ENCODE results near the gene INF2. TPM values are rescaled to one million over a fixed set of nuclear protein-coding genes. Genes with fewer than 3 reads are reported as not detected.

The INF2 gene
- total RNA-seq, 4 donors from 2014 or later = 36.7 to 43.6 (median 37.8) TPM

DNA sequence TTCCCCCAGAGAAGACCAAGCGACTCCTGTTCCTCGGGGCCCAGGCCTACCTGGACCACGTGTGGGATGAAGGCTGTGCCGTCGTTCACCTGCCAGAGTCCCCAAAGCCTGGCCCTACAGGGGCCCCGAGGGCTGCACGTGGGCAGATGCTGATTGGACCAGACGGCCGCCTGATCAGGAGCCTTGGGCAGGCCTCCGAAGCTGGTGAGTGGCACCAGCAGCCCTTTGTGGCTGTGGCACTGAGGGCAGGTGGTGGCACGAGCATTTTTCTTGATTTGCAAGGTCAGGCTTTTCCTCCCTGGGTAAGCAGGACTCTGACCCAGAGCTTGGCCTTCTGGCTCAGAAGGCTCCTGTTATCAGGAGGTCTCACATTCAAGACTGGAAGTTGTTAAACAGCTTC, 66.2 kb downstream of the INF2 start:
- DNase-seq = no peak
- peaks cover 16 to 58% (median 28%) of the 10 kb centered on the region in 3 donors for H3K36me3 ChIP-seq
- intact Hi-C loops (cut with DNase I) = no loop called here
- TF ChIP-seq POLR2A (IDR thresholded peaks at IDR 0.05) = no peak
- peaks cover 19 to 37% (median 23%) of the 10 kb centered on the region in 3 donors for H3K4me1 ChIP-seq
- H3K9me3 ChIP-seq = no peaks in the 10 kb centered on the region
- H3K4me3 ChIP-seq = no peak overlapping the region
- H3K27me3 ChIP-seq = no peaks in the 10 kb centered on the region
- 60% methylated on average over 1 of the region's 11 CpGs; no CpG with 5 or more reads in 1 of the 2 donors for whole genome bisulfite sequencing, 2 donors
- H3K27ac ChIP-seq = no peak overlapping the region

DNA sequence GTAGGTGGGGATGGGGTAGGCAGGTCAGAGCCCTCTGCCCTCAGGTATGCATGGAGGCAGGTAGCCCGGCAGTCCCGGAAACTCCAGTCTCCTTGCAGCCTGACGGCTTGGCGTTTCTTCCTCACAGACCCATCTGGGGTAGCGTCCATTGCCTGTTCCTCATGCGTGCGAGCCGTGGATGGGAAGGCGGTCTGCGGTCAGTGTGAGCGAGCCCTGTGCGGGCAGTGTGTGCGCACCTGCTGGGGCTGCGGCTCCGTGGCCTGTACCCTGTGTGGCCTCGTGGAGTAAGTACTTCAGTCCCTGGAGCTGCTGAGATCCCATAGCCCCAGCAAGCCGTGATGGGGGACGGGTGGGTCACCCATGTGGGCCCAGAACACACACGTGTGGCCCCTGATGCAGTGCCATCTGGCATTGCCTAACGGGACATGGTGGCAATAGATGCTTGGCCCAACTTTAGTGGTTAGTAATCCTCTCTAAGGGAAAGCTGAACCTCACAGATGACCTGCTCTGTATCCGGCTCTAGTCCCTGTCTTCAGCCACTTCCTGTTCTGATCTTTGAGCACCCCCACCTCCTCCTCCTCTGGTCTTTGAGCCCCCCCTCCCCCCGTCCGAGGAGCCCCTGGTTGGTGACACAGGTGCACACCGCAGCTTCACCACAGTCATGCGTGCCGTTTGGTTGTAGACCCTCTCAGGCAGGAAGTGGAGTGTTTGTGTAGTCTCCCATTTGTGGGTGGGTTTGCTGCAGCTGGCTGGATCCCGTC, 67.2 kb downstream of the INF2 start:
- Histone ChIP-seq H3K27me3 (no peaks in the 10 kb centered on the region), H3K27ac (no peak overlapping the region), H3K36me3 (peaks cover 16 to 68% (median 28%) of the 10 kb centered on the region in 3 donors), H3K9me3 (no peaks in the 10 kb centered on the region), H3K4me3 (no peak overlapping the region), H3K4me1 (peaks cover 18 to 34% (median 23%) of the 10 kb centered on the region in 3 donors)
- DNase-seq = no peak
- intact Hi-C loops (cut with DNase I) = no loop called here
- 68 to 94% methylated on average over 9 to 11 of the region's 27 CpGs for WGBS, 2 donors
- TF ChIP-seq POLR2A (IDR thresholded peaks at IDR 0.05) = no peak
- TF ChIP-seq, protein P1, sequence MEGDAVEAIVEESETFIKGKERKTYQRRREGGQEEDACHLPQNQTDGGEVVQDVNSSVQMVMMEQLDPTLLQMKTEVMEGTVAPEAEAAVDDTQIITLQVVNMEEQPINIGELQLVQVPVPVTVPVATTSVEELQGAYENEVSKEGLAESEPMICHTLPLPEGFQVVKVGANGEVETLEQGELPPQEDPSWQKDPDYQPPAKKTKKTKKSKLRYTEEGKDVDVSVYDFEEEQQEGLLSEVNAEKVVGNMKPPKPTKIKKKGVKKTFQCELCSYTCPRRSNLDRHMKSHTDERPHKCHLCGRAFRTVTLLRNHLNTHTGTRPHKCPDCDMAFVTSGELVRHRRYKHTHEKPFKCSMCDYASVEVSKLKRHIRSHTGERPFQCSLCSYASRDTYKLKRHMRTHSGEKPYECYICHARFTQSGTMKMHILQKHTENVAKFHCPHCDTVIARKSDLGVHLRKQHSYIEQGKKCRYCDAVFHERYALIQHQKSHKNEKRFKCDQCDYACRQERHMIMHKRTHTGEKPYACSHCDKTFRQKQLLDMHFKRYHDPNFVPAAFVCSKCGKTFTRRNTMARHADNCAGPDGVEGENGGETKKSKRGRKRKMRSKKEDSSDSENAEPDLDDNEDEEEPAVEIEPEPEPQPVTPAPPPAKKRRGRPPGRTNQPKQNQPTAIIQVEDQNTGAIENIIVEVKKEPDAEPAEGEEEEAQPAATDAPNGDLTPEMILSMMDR (IDR thresholded peaks at IDR 0.05) = no peak

DNA sequence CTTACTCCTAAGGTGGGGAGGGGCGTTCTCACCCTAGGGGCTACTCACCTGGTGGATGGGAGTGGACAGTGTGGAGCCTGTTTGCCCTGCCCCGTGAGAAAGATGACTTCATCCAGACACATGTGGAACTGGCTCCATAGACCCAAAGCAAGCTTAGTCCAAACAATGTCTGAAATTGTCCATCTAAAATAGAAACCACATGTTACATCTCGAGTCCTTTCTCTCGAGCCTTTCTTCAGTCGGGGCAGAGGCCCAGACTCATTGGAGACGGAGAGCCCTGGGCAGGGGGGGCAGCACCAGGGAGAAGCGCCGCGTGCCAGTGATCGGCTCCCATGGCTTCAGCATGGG, 67.8 kb downstream of the INF2 start:
- Histone ChIP-seq H3K36me3 (peaks cover 16 to 74% (median 28%) of the 10 kb centered on the region in 3 donors), H3K27ac (no peak overlapping the region), H3K27me3 (no peaks in the 10 kb centered on the region), H3K9me3 (no peaks in the 10 kb centered on the region), H3K4me1 (peaks cover 12 to 28% (median 18%) of the 10 kb centered on the region in 3 donors), H3K4me3 (no peak overlapping the region)
- intact Hi-C loops (cut with DNase I) = no loop called here
- WGBS, 2 donors = 74% methylated on average over 7 of the region's 10 CpGs; no CpG with 5 or more reads in 1 of the 2 donors
- no peak for DNase-seq
- TF ChIP-seq POLR2A (IDR thresholded peaks at IDR 0.05) = no peak
- TF ChIP-seq, protein P1 (IDR thresholded peaks at IDR 0.05) = no peak

DNA sequence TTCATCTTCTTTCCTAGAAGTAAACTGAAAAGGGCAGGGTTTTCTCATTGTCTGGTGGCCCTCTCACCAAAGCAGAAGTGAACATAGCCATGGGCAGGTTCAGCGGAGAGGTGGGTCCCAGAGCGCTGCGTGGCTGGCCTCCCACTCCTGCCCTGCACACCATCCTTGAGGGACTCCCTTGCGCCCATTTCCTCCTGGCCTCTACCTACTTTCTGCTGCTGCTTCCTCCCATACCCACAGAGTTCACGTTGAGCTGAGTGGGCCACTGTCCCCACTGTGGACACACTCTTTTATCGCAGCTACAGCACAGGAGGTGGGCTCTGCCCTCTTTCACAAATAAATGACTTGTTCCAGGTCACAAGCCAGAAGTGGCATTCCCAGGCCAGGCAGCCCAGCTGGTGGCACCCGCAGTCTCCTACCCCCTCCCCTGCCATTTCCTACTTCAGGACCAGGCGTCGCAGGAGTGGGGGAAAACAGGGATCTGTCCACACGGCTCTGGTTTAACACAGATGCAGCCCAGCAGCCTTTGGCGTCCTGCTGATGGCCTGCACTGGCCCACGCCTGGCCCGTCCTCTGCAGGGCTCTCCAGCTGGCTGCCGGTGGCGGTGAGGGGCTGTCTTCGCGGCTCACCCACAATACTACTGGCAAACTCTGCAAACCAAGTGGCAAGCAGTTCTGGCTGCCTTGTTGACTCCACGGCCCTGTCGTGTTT, 68.4 kb downstream of the INF2 start:
- H3K36me3 ChIP-seq = peaks cover 16 to 80% (median 28%) of the 10 kb centered on the region in 3 donors
- no peak for DNase-seq
- WGBS, 2 donors = 90% methylated on average over 12 to 19 of the region's 19 CpGs

More for the DNA sequence above, 68.4 kb downstream of the INF2 start:
- peaks cover 11 to 26% (median 17%) of the 10 kb centered on the region in 3 donors for H3K4me1 ChIP-seq
- H3K9me3 ChIP-seq = no peaks in the 10 kb centered on the region
- H3K27me3 ChIP-seq = no peaks in the 10 kb centered on the region
- intact Hi-C loops (cut with DNase I) = no loop called here
- H3K27ac ChIP-seq = no peak overlapping the region
- H3K4me3 ChIP-seq = no peak overlapping the region
- TF ChIP-seq POLR2A (IDR thresholded peaks at IDR 0.05) = no peak
- TF ChIP-seq, protein P1 (IDR thresholded peaks at IDR 0.05) = no peak

Data from esophagus squamous epithelium (tissue), 5 donors.